SHP77 treated with DMSO at 0.1 percent for 48 hours (cell line): ENCODE results near the gene SUGP1.

Source experiments
- DNase-seq: peaks from one replicate; lab custom pipeline; 2025; lab: John Stamatoyannopoulos, UW

SUGP1 gene

DNA sequence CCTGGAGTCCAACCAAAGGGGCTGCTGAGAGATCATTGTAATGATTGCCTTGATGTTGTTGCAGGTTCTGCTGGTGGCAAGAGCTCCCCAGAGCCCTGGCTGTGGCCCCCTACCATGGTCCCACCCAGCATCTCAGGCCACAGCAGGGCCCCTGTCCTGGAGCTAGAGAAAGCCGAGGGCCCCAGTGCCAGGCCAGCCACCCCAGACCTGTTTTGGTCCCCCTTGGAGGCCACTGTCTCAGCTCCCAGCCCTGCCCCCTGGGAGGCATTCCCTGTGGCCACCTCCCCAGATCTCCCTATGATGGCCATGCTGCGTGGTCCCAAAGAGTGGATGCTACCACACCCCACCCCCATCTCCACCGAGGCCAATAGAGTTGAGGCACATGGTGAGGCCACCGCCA lies 93.1 kb downstream of the SUGP1 start:
- DNase-seq: no peak

GRCh38 chr19:19226663-19227062 lies 93.6 kb downstream of the SUGP1 start:
- DNase-seq: no peak

- DNase-seq: no peak
Observed at GRCh38 chr19:19226204-19226603, 94.1 kb downstream of the SUGP1 start.
